Measurements from ENCODE around the gene MEIS2.

GRCh38 chr15:36879568-36880222 is 220.7 kb downstream of the MEIS2 start:
- TF ChIP-seq CTCF (IDR thresholded peaks at IDR 0.05) (no peak), POLR2A (IDR thresholded peaks at IDR 0.05) (no peak)

Data from stomach (tissue), 4 donors.